Transverse colon (tissue), 4 donors: ENCODE measurements around the gene TMOD1.

Experiments used
- EP300 ChIP-seq: sonication (generic); formaldehyde crosslinking; IDR thresholded peaks from one replicate; pipeline ENCODE4 v1.6.1; 2017; ENCODE audit warnings: antibody characterized with exemption, low read depth
- POLR2A ChIP-seq: fragments of 450-650 bp; IDR thresholded peaks from one replicate; pipeline ENCODE4 v1.6.1; 2016; ENCODE audit warnings: antibody characterized with exemption, mild to moderate bottlenecking, moderate library complexity
- POLR2AphosphoS5 ChIP-seq, 3 donors: sonication (generic); formaldehyde crosslinking; IDR thresholded peaks; one replicate each; pipeline ENCODE4 v1.6.1; 2016; ENCODE audit warnings: antibody characterized with exemption in 3 of 3
- TF ChIP-seq, protein P1 (sequence below), 5 experiments: fragments of 200-600 bp in 3 of 5; fragments of 450-650 bp in 2 of 5; sonication (generic) in 3 of 5; IDR thresholded peaks; 1 replicate in 2 of 5; 2 replicates in 3 of 5; pipeline ENCODE4 v1.5.1; 2016 to 2017; ENCODE audit warnings: antibody characterized with exemption in 5 of 5, inconsistent platforms in 3 of 5, mild to moderate bottlenecking in 2 of 5, moderate library complexity in 1 of 5

DNA sequence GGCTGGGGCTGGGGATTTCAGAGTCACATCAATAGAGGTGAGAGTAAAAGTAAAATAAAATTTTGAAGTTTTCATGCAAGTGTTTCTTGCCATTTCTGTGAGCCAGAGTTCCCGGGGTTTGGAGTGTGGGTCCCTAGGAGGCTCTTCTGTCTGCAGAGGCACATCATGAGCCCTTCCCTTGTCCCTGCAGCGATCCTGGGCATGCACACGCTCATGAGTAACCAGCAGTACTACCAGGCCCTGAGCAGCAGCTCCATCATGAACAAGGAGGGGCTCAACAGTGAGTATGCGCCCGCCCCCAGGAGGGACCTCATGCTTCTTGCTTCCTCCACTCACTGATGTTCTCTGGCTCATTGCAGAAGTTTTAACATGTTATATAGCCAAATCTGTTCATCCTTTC lies 61.1 kb downstream of the TMOD1 start:
- TF ChIP-seq, protein P1, sequence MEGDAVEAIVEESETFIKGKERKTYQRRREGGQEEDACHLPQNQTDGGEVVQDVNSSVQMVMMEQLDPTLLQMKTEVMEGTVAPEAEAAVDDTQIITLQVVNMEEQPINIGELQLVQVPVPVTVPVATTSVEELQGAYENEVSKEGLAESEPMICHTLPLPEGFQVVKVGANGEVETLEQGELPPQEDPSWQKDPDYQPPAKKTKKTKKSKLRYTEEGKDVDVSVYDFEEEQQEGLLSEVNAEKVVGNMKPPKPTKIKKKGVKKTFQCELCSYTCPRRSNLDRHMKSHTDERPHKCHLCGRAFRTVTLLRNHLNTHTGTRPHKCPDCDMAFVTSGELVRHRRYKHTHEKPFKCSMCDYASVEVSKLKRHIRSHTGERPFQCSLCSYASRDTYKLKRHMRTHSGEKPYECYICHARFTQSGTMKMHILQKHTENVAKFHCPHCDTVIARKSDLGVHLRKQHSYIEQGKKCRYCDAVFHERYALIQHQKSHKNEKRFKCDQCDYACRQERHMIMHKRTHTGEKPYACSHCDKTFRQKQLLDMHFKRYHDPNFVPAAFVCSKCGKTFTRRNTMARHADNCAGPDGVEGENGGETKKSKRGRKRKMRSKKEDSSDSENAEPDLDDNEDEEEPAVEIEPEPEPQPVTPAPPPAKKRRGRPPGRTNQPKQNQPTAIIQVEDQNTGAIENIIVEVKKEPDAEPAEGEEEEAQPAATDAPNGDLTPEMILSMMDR (IDR thresholded peaks at IDR 0.05) = no peak
- TF ChIP-seq POLR2A (no peak), EP300 (no peak), POLR2AphosphoS5 (IDR thresholded peaks at IDR 0.05) (no peak)
